HL-60 (cell line): ENCODE results near the gene ARHGAP27.

Experiments used
- GABPA ChIP-seq: IDR thresholded peaks from 2 replicates; pipeline ENCODE4 v1.6.1; 2012; ENCODE audit warnings: low read depth
- POLR2AphosphoS5 ChIP-seq: IDR thresholded peaks from 2 replicates; pipeline ENCODE4 v1.6.1; 2012; ENCODE audit warnings: low read depth
- SPI1 ChIP-seq: IDR thresholded peaks from 2 replicates; pipeline ENCODE4 v1.6.1; 2012; ENCODE audit warnings: low read depth, mild to moderate bottlenecking, borderline replicate concordance
- TF ChIP-seq, protein P1 (sequence below): IDR thresholded peaks from one replicate; pipeline ENCODE4 v1.5.1; 2011; ENCODE audit warnings: low read length, control low read depth, inconsistent platforms; ENCODE audit not compliant: insufficient read depth
- TF ChIP-seq, protein P2 (sequence below): IDR thresholded peaks from 2 replicates; pipeline ENCODE4 v1.6.1; 2012; ENCODE audit warnings: low read depth; ENCODE audit not compliant: insufficient replicate concordance

- TF ChIP-seq, protein P1, sequence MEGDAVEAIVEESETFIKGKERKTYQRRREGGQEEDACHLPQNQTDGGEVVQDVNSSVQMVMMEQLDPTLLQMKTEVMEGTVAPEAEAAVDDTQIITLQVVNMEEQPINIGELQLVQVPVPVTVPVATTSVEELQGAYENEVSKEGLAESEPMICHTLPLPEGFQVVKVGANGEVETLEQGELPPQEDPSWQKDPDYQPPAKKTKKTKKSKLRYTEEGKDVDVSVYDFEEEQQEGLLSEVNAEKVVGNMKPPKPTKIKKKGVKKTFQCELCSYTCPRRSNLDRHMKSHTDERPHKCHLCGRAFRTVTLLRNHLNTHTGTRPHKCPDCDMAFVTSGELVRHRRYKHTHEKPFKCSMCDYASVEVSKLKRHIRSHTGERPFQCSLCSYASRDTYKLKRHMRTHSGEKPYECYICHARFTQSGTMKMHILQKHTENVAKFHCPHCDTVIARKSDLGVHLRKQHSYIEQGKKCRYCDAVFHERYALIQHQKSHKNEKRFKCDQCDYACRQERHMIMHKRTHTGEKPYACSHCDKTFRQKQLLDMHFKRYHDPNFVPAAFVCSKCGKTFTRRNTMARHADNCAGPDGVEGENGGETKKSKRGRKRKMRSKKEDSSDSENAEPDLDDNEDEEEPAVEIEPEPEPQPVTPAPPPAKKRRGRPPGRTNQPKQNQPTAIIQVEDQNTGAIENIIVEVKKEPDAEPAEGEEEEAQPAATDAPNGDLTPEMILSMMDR, result no peak
- TF ChIP-seq POLR2AphosphoS5 (no peak), GABPA (no peak), SPI1 (no peak)
- TF ChIP-seq, protein P2, sequence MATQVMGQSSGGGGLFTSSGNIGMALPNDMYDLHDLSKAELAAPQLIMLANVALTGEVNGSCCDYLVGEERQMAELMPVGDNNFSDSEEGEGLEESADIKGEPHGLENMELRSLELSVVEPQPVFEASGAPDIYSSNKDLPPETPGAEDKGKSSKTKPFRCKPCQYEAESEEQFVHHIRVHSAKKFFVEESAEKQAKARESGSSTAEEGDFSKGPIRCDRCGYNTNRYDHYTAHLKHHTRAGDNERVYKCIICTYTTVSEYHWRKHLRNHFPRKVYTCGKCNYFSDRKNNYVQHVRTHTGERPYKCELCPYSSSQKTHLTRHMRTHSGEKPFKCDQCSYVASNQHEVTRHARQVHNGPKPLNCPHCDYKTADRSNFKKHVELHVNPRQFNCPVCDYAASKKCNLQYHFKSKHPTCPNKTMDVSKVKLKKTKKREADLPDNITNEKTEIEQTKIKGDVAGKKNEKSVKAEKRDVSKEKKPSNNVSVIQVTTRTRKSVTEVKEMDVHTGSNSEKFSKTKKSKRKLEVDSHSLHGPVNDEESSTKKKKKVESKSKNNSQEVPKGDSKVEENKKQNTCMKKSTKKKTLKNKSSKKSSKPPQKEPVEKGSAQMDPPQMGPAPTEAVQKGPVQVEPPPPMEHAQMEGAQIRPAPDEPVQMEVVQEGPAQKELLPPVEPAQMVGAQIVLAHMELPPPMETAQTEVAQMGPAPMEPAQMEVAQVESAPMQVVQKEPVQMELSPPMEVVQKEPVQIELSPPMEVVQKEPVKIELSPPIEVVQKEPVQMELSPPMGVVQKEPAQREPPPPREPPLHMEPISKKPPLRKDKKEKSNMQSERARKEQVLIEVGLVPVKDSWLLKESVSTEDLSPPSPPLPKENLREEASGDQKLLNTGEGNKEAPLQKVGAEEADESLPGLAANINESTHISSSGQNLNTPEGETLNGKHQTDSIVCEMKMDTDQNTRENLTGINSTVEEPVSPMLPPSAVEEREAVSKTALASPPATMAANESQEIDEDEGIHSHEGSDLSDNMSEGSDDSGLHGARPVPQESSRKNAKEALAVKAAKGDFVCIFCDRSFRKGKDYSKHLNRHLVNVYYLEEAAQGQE, result no peak
These were observed 69.2 kb downstream of the ARHGAP27 start for GRCh38 chr17:45363498-45363897.
